Progenitor cell of endocrine pancreas (in vitro differentiated cells): Measurements from ENCODE around the gene SLC16A8. TPM values are rescaled to one million over a fixed set of nuclear protein-coding genes. Genes with fewer than 3 reads are reported as not detected.

Source experiments
- DNase-seq: peaks from one replicate; pipeline ENCODE4 v3.0.0; 2021; ENCODE audit warnings: low spot score; ENCODE audit not compliant: unreplicated experiment
- H3K27ac Mint-ChIP-seq: 2 replicates; pipeline ENCODE4 v1.8.0; 2021; ENCODE audit warnings: mild to moderate bottlenecking, moderate library complexity, mixed read lengths
- H3K27me3 Mint-ChIP-seq: 2 replicates; pipeline ENCODE4 v1.8.0; 2021; ENCODE audit warnings: mixed read lengths
- H3K36me3 Mint-ChIP-seq: 2 replicates; pipeline ENCODE4 v1.8.0; 2022; ENCODE audit warnings: mixed read lengths; ENCODE audit not compliant: insufficient read depth
- H3K4me1 Mint-ChIP-seq: 2 replicates; pipeline ENCODE4 v1.8.0; 2021; ENCODE audit warnings: low read depth, mixed read lengths
- H3K4me3 Mint-ChIP-seq: 2 replicates; pipeline ENCODE4 v1.8.0; 2021; ENCODE audit warnings: low read depth, mild to moderate bottlenecking, moderate library complexity, mixed read lengths
- H3K9me3 Mint-ChIP-seq: 2 replicates; pipeline ENCODE4 v1.8.0; 2021; ENCODE audit warnings: low read depth, mixed read lengths
- total RNA-seq: library from RNA; stranded (reverse); gene quantifications from 2 replicates; pipeline ENCODE4 v1.2.1, GENCODE V29; 2021
- TF ChIP-seq, protein P1 (sequence below): fragments of 200-600 bp; sonication (generic); IDR thresholded peaks from one replicate; pipeline ENCODE4 v1.5.0; 2021; ENCODE audit warnings: antibody characterized with exemption, mild to moderate bottlenecking; ENCODE audit not compliant: unreplicated experiment

Gene SLC16A8
- total RNA-seq, 1 donor from 2014 or later: 2.6 TPM

DNA sequence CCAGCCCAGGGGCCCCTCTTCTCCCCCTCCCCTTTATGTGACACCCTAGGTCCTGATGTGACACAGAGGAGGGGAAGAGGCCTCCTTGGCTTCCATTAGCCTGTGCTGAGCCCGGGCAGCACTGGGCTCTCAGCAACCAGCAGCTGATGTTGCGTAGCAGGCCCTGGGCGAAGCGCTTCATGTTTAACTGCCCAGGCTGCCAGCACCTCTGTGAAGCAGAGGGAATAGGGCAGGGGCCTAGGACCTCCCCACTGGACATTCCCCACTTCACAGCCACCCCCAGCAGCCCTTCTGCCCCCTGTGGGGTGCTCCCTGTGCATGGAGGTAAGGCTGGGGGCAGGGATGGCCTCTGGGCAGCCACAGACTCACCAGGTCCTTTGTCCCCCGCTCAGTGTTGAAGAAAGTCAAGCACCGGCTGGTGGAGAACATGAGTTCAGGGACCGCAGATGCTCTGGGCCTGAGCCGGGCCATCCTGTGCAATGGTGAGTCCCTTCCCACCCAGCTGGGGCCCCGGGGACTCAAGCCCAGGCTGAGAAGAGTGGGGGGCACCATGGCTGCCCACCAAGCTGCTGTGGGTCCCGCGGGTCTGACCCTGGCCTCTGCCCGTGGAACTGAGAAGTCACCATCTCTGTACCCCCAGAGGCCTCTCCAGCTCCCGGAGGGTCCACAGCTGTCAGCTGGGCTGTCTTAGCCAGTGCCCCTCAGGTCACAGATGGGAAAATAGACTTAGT lies 15.2 kb downstream of the SLC16A8 start:
- Mint-ChIP-seq H3K36me3 (peaks cover 14% of the 10 kb centered on the region), H3K27me3 (no peaks in the 10 kb centered on the region), H3K27ac (no peak overlapping the region), H3K4me3 (no peak overlapping the region), H3K4me1 (no peaks in the 10 kb centered on the region), H3K9me3 (no peaks in the 10 kb centered on the region)
- DNase-seq: no peak
- TF ChIP-seq, protein P1, sequence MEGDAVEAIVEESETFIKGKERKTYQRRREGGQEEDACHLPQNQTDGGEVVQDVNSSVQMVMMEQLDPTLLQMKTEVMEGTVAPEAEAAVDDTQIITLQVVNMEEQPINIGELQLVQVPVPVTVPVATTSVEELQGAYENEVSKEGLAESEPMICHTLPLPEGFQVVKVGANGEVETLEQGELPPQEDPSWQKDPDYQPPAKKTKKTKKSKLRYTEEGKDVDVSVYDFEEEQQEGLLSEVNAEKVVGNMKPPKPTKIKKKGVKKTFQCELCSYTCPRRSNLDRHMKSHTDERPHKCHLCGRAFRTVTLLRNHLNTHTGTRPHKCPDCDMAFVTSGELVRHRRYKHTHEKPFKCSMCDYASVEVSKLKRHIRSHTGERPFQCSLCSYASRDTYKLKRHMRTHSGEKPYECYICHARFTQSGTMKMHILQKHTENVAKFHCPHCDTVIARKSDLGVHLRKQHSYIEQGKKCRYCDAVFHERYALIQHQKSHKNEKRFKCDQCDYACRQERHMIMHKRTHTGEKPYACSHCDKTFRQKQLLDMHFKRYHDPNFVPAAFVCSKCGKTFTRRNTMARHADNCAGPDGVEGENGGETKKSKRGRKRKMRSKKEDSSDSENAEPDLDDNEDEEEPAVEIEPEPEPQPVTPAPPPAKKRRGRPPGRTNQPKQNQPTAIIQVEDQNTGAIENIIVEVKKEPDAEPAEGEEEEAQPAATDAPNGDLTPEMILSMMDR: no peak

DNA sequence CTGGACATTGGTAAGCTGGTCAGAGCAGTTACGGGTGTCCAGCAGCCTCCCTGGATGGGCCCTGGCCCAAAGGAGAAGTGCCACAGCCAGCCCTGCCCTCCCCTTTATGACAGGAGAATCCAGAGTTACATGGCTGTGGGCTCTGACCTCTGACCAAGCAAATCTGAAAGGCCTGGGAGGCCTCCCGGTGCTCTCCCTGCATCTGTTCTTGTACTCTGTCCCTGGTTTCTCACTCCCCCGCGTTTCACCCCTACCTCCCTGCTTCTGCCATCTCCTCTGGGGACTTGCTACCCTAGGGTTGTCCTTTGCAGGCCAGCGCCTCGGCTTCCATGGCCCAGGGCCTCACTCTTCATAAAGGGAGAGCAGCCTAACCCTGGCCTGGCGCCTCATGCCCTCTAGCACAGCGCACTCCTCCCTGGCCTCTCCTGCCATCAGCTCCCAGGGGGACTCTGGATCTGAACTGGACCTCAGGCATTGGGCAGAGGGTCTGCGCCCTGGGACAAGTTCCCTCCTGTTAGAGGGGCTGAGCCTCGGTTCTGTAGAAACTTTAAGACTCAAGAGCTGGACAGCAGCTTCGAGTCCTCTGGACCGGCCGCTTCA lies 16.1 kb downstream of the SLC16A8 start:
- no peaks in the 10 kb centered on the region for H3K27me3 Mint-ChIP-seq
- H3K4me1 Mint-ChIP-seq: no peaks in the 10 kb centered on the region
- H3K36me3 Mint-ChIP-seq: peaks cover 16% of the 10 kb centered on the region
- no peaks in the 10 kb centered on the region for H3K9me3 Mint-ChIP-seq
- H3K27ac Mint-ChIP-seq: no peak overlapping the region
- TF ChIP-seq, protein P1: no peak
- H3K4me3 Mint-ChIP-seq: no peak overlapping the region
- no peak for DNase-seq

DNA sequence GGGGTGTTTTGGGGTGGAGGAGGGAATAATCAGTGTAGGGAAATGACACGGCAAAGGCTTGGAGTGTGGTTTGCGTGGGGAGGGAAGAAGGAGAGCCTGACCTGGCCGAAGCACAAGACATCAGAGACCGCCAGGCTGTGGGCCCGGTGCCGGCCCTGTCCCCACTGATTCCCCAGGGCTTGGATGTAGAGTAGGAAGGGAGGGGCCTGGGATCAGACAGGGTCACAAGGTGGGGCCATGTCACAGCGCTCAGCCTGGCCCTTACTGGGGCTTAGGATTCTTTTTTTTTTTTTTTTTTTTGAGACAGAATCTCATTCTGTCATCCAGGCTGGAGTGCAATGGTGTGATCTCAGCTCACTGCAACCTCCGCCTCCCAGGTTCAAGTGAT lies 17.0 kb downstream of the SLC16A8 start:
- Mint-ChIP-seq H3K4me1 (no peaks in the 10 kb centered on the region), H3K36me3 (peaks cover 18% of the 10 kb centered on the region), H3K27me3 (no peaks in the 10 kb centered on the region), H3K27ac (no peak overlapping the region), H3K9me3 (no peaks in the 10 kb centered on the region), H3K4me3 (no peak overlapping the region)
- no peak for DNase-seq
- TF ChIP-seq, protein P1: no peak

DNA sequence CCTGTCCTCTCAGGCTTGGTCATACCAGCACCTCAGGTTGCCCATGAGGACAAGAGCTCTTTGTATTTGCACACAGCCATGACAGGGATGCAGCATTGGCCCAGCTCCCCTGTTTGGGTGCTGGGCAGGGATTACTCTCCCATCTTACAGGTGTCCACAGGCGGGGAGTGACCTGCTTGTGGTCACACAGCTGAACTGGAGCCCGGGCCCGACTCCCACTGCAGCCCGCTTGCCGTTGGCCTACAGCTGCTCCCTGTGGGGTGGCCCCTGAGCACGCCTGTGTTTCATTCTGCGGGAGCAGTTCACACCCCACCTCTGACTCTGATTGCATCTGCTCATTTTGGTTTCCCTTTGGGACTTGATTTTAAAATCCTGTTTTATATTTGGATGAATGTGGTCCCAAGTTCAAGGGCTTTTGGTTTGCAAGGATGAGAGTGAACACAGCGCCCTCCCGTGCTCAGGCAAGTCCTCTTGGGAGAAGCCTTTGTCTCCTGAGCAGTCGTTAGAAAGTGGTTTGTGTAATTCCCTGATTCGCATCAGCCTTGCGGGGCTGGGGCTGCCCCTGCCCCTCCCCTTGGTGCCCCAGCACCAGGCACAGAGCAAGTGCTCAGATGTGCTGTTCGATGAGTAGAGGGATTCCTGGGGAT lies 17.5 kb downstream of the SLC16A8 start:
- Mint-ChIP-seq H3K9me3 (no peaks in the 10 kb centered on the region), H3K4me1 (no peaks in the 10 kb centered on the region), H3K27ac (no peak overlapping the region), H3K36me3 (peaks cover 21% of the 10 kb centered on the region), H3K4me3 (no peak overlapping the region), H3K27me3 (no peaks in the 10 kb centered on the region)
- DNase-seq: no peak
- TF ChIP-seq, protein P1: no peak

DNA sequence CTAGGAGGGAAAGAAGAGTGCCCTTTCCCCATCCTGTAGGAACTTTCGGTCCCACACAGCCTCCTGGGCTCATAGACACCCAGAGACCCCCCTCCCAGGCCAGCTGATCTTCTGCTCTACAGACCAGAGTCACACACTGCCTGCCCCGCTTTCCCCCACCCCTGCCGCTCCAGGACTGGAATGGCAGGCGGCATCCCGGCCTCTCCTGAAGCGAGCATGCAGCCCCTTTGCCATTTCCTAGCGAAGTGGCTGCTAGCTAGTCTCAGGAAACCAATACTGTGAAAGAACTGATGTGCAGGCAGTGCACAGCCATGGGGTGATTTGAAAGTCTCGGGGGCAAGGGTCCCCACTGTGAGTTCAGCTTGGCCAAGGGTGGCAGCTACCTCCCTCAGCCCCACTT lies 18.4 kb downstream of the SLC16A8 start:
- TF ChIP-seq, protein P1: no peak
- Mint-ChIP-seq H3K4me3 (no peak overlapping the region), H3K4me1 (no peaks in the 10 kb centered on the region), H3K27me3 (no peaks in the 10 kb centered on the region), H3K36me3 (peaks cover 21% of the 10 kb centered on the region), H3K27ac (no peak overlapping the region), H3K9me3 (no peaks in the 10 kb centered on the region)
- no peak for DNase-seq
